Suprapubic skin (tissue), 4 donors: Measurements from ENCODE around the gene CYP4F12. TPM values are rescaled to one million over a fixed set of nuclear protein-coding genes. Genes with fewer than 3 reads are reported as not detected.

Source experiments
- DNase-seq, 2 donors: peaks; one replicate each; pipeline ENCODE4 v3.0.0-alpha.2; 2019; ENCODE audit warnings: low spot score in 2 of 2
- H3K27ac ChIP-seq: fragments of 200-600 bp; sonication (generic); one replicate; pipeline ENCODE4 v1.5.1; 2019
- H3K27me3 ChIP-seq: fragments of 200-600 bp; sonication (generic); one replicate; pipeline ENCODE4 v1.5.1; 2019
- H3K36me3 ChIP-seq: fragments of 200-600 bp; sonication (generic); one replicate; pipeline ENCODE4 v1.5.1; 2019
- H3K4me1 ChIP-seq: fragments of 200-600 bp; sonication (generic); one replicate; pipeline ENCODE4 v1.5.1; 2019
- H3K4me3 ChIP-seq: fragments of 200-600 bp; sonication (generic); one replicate; pipeline ENCODE4 v1.5.1; 2019; ENCODE audit warnings: mild to moderate bottlenecking
- H3K9me3 ChIP-seq: fragments of 200-600 bp; sonication (generic); one replicate; pipeline ENCODE4 v1.5.1; 2019
- CTCF ChIP-seq, 2 donors: fragments of 200-600 bp in 1 of 2; fragments of 450-650 bp in 1 of 2; sonication (generic) in 1 of 2; IDR thresholded peaks; one replicate each; pipeline ENCODE4 v1.5.1; 2016 to 2019; ENCODE audit warnings: antibody characterized with exemption in 2 of 2, mild to moderate bottlenecking in 1 of 2, moderate library complexity in 1 of 2
- EP300 ChIP-seq: sonication (generic); formaldehyde crosslinking; IDR thresholded peaks from one replicate; pipeline ENCODE4 v1.6.1; 2017; ENCODE audit warnings: antibody characterized with exemption
- POLR2A ChIP-seq, 2 donors: fragments of 450-650 bp; IDR thresholded peaks; one replicate each; pipeline ENCODE4 v1.6.1; 2017; ENCODE audit warnings: antibody characterized with exemption in 2 of 2, mild to moderate bottlenecking in 2 of 2, moderate library complexity in 2 of 2
- POLR2AphosphoS5 ChIP-seq, 3 donors: sonication (generic); formaldehyde crosslinking; IDR thresholded peaks; one replicate each; pipeline ENCODE4 v1.6.1; 2017; ENCODE audit warnings: antibody characterized with exemption in 3 of 3
- WGBS: methylation state at CpG from one replicate; pipeline ENCODE4 v1.1.5; 2018; 5-methylcytosine and 5-hydroxymethylcytosine counted together
- total RNA-seq, 4 donors: library from RNA; depleted of rRNA; stranded (reverse); fragments of >200 nt; gene quantifications; one replicate each; pipeline ENCODE4 v1.1.0, GENCODE V29; 2016

CYP4F12 gene
- total RNA-seq, 4 donors from 2014 or later, result 63.3 to 233 (median 84.3) TPM

GRCh38 chr19:15717809-15718208 is 44.9 kb downstream of the CYP4F12 start:
- Histone ChIP-seq H3K27ac (no peak overlapping the region), H3K4me1 (no peaks in the 10 kb centered on the region), H3K9me3 (no peaks in the 10 kb centered on the region), H3K4me3 (no peak overlapping the region), H3K36me3 (no peaks in the 10 kb centered on the region), H3K27me3 (peaks cover 27% of the 10 kb centered on the region)
- WGBS, result 12% methylated on average over 4 of the region's 6 CpGs
- no peak for DNase-seq
- TF ChIP-seq POLR2A (IDR thresholded peaks at IDR 0.05) (no peak), POLR2AphosphoS5 (IDR thresholded peaks at IDR 0.05) (no peak), EP300 (no peak), CTCF (IDR thresholded peaks at IDR 0.05) (no peak)

- DNase-seq, result no peak
- 93% methylated on average over 1 of the region's 1 CpG for WGBS
- Histone ChIP-seq H3K27me3 (peaks cover 58% of the 10 kb centered on the region), H3K9me3 (no peaks in the 10 kb centered on the region), H3K4me3 (no peak overlapping the region), H3K36me3 (no peaks in the 10 kb centered on the region), H3K4me1 (peaks cover 3% of the 10 kb centered on the region), H3K27ac (no peak overlapping the region)
- no peak for TF ChIP-seq POLR2A (IDR thresholded peaks at IDR 0.05)
- TF ChIP-seq POLR2AphosphoS5 (IDR thresholded peaks at IDR 0.05), result no peak
- no peak for TF ChIP-seq EP300
- no peak for TF ChIP-seq CTCF (IDR thresholded peaks at IDR 0.05)
Observed at GRCh38 chr19:15721268-15721667, 48.4 kb downstream of the CYP4F12 start.

- 21% methylated on average over 20 of the region's 25 CpGs for WGBS
- DNase-seq, result no peak
- H3K4me3 ChIP-seq, result peak overlapping the region; percentile 4
- no peaks in the 10 kb centered on the region for H3K9me3 ChIP-seq
- peaks cover 3% of the 10 kb centered on the region for H3K4me1 ChIP-seq
- H3K27ac ChIP-seq, result no peak overlapping the region
- peaks cover 53% of the 10 kb centered on the region for H3K27me3 ChIP-seq
- TF ChIP-seq POLR2AphosphoS5 (IDR thresholded peaks at IDR 0.05) (no peak), POLR2A (IDR thresholded peaks at IDR 0.05) (no peak), EP300 (no peak), CTCF (IDR thresholded peaks at IDR 0.05) (no peak)
- H3K36me3 ChIP-seq, result no peaks in the 10 kb centered on the region
Observed at GRCh38 chr19:15722956-15723355, 50.1 kb downstream of the CYP4F12 start.

GRCh38 chr19:15727724-15728123 is 54.8 kb downstream of the CYP4F12 start, which contains the start of gene OR10H2:
Gene OR10H2 (plus strand): TSS chr19:15728024. CDS start chr19:15728044, 20 bp downstream.
- peaks cover 3% of the 10 kb centered on the region for H3K4me1 ChIP-seq
- H3K9me3 ChIP-seq, result no peaks in the 10 kb centered on the region
- WGBS, result 82% methylated on average over 5 of the region's 5 CpGs
- DNase-seq, result no peak
- H3K4me3 ChIP-seq, result no peak within 1 kb of the TSS
- H3K27ac ChIP-seq, result no peak within 1 kb of the TSS
- no peak for TF ChIP-seq CTCF (IDR thresholded peaks at IDR 0.05)
- no peak for TF ChIP-seq EP300
- TF ChIP-seq POLR2A (IDR thresholded peaks at IDR 0.05), result no peak
- TF ChIP-seq POLR2AphosphoS5 (IDR thresholded peaks at IDR 0.05), result no peak
- H3K27me3 ChIP-seq, result peaks cover 35% of the 10 kb centered on the region
- no peaks in the 10 kb centered on the region for H3K36me3 ChIP-seq

GRCh38 chr19:15730538-15730937 is 57.7 kb downstream of the CYP4F12 start:
- Histone ChIP-seq H3K4me1 (no peaks in the 10 kb centered on the region), H3K27me3 (peaks cover 10% of the 10 kb centered on the region), H3K9me3 (no peaks in the 10 kb centered on the region), H3K36me3 (no peaks in the 10 kb centered on the region), H3K27ac (no peak overlapping the region), H3K4me3 (no peak overlapping the region)
- 50% methylated on average over 1 of the region's 1 CpG for WGBS
- TF ChIP-seq POLR2A (IDR thresholded peaks at IDR 0.05) (no peak), POLR2AphosphoS5 (IDR thresholded peaks at IDR 0.05) (no peak), CTCF (IDR thresholded peaks at IDR 0.05) (no peak), EP300 (no peak)
- DNase-seq, result no peak
